Measurements from ENCODE around the gene B3GNT9. TPM values are rescaled to one million over a fixed set of nuclear protein-coding genes. Genes with fewer than 3 reads are reported as not detected.
A peak's percentile ranks its signal among the peaks of the same experiment; 100 is the strongest.

Gene B3GNT9
- total and polyA plus RNA-seq, 2 donors = 22.4 to 26.4 TPM

DNA sequence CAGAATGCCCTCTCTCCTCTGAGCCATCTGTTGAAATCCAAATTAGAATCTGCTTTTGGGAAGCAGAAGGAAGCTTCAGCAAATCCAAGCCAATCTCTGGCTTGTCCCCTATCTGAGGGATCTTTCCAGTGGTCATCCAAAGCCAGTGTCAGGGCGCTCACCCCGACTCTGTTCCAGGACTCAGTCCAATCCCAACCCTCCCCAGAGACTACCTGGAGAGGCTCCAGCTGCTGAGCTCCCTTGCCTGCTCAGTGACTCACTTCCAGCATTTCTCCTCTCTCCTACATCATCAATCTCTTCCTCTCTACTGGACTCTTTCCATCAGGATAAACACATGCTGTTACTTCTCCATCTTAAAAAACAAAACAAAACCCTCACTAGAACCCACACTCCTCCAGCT is 30.5 kb upstream of the B3GNT9 start:
- H3K4me1 ChIP-seq (ENCODE audit: insufficient read depth) = no peaks in the 10 kb centered on the region
- no peak overlapping the region for H3K4me3 ChIP-seq (ENCODE audit: low read depth, low read length)
- DNase-seq (ENCODE audit: extremely low spot score) = no peak
- H3K36me3 ChIP-seq (ENCODE audit: insufficient read depth) = no peaks in the 10 kb centered on the region
- H3K27ac ChIP-seq (ENCODE audit: low read depth) = no peak overlapping the region
- WGBS = 24% methylated on average over 2 of the region's 2 CpGs

DNA sequence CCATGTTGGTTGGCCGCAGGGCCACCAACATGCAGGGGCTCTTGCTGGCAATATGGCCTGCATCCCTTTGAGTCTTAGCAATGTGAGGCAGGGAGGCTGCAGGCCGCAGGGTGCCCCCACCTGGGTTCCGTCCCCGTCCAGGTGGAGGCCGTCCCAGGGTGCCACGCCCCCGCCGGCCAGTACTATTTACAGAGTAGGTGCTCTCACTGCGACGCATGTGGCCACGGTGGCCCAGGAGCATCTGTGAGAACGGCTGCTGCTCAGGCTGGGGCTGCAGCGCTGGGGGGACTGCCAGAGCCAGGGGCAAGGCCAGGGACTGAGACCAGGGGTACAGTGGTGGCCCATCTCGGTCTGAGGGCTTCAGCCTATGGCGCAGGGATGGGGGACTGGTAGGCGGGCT is 29.4 kb upstream of the B3GNT9 start:
- no peaks in the 10 kb centered on the region for H3K36me3 ChIP-seq (ENCODE audit: insufficient read depth)
- no peak overlapping the region for H3K4me3 ChIP-seq (ENCODE audit: low read depth, low read length)
- no peak for DNase-seq (ENCODE audit: extremely low spot score)
- H3K4me1 ChIP-seq (ENCODE audit: insufficient read depth) = no peaks in the 10 kb centered on the region
- H3K27ac ChIP-seq (ENCODE audit: low read depth) = no peak overlapping the region
- WGBS = 94% methylated on average over 16 of the region's 16 CpGs

DNA sequence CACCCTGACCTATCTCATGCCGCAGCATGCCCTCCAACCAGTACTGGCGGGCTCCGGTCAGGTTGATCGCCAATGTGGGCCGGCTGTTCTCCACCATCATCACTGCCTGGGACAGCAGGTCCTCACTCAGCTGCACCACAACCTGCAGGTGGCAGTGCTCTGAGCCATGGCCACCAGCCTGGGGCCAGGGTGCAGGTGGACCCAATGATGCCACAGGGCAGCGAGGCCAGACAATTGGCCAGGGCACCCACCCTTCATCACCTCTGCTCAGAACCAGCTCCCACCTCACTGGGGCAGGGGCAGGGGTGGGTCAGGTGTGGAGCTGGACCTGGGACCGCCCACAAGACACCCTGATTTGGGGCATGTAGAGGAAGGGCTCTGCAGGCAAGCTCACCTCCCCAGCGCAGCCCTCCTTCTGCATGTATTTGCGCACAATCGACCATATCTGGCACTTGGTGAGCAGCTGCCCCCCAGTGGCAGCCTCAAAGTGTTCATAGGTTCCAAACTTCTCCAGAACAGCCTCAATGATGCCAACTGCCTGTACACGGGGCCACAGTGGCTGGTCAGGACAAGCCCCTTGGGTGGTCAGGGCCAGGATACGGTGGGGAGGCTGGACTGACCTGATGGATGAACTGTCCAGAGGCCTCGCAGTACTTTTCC is 28.8 kb upstream of the B3GNT9 start:
- DNase-seq (ENCODE audit: extremely low spot score) = no peak
- H3K4me3 ChIP-seq (ENCODE audit: low read depth, low read length) = no peak overlapping the region
- H3K36me3 ChIP-seq (ENCODE audit: insufficient read depth) = no peaks in the 10 kb centered on the region
- no peaks in the 10 kb centered on the region for H3K4me1 ChIP-seq (ENCODE audit: insufficient read depth)
- no peak overlapping the region for H3K27ac ChIP-seq (ENCODE audit: low read depth)
- 91% methylated on average over 13 of the region's 13 CpGs for WGBS

DNA sequence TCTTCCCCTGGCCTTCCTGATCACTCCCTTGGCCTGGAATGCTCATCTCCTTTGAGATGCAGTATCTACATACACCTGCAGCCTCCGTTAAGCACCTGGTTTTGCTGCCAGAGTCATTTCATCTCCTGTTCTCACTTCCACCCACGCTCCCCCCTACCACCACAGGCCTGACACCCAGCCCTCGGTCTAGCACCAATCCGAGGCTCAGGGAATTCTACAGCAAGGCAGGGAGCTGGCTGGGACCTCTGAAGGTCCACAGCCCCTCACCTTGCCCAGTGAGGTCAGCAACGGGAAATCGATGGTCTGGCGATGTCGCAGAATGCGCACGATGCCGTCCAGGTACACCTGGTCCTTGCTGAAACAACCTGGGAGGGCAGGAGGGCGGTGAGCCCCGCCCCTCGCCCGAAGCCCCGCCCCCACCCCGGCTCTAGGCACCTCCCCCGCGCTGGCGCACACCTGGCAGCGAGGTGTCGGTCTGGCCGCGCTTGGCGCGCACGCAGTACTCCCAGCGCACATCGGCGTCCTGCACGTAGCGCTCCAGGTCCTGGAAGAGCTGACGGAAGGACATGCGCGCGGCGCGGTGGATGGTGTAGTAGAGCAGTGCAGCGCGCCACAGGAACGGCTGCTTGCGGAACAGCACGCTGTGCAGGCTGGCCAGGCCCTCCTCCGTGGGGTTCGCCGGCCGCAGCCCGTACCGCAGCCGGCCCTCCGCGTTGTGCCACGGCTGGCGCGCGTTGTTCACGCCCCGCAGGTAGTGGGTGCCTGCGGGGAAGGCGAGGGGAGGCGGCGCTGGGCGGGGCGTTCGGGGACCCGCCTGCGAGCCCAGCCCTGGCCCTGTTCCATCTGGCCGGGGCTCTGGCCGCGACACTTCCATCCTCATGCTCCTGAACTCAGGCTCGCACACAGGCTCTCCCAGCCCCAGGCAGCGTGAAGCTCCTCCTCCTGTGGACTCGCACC is 27.2 kb upstream of the B3GNT9 start:
- Histone ChIP-seq H3K36me3 (ENCODE audit: insufficient read depth) (no peaks in the 10 kb centered on the region), H3K4me3 (ENCODE audit: low read depth, low read length) (peak overlapping the region; percentile 37), H3K27ac (ENCODE audit: low read depth) (peak overlapping the region; percentile 54), H3K4me1 (ENCODE audit: insufficient read depth) (no peaks in the 10 kb centered on the region)
- DNase-seq (ENCODE audit: extremely low spot score) = no peak
- 5% methylated on average over 73 of the region's 73 CpGs for WGBS

DNA sequence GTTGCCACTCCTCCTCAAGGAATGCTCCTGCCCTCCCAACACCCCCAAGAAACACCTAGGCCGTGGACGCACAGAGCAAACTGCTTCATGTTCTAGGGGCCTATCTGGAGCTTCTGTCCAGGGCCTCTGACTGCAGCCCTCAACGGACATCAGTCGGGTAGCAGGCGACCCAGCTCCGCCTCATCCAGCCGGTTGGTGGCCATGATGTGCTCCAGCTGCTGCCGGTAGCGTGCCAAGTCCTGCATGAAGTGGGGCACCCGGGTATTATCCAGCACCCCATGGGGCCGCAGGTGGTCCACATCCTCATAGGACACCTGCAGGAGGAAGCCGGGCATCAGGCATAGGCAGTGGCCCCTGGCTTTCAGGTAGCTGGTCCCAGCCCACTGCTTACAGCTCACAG is 25.9 kb upstream of the B3GNT9 start:
- no peaks in the 10 kb centered on the region for H3K4me1 ChIP-seq (ENCODE audit: insufficient read depth)
- H3K27ac ChIP-seq (ENCODE audit: low read depth) = no peak overlapping the region
- DNase-seq (ENCODE audit: extremely low spot score) = no peak
- H3K4me3 ChIP-seq (ENCODE audit: low read depth, low read length) = no peak overlapping the region
- WGBS = 80% methylated on average over 12 of the region's 12 CpGs
- no peaks in the 10 kb centered on the region for H3K36me3 ChIP-seq (ENCODE audit: insufficient read depth)

DNA sequence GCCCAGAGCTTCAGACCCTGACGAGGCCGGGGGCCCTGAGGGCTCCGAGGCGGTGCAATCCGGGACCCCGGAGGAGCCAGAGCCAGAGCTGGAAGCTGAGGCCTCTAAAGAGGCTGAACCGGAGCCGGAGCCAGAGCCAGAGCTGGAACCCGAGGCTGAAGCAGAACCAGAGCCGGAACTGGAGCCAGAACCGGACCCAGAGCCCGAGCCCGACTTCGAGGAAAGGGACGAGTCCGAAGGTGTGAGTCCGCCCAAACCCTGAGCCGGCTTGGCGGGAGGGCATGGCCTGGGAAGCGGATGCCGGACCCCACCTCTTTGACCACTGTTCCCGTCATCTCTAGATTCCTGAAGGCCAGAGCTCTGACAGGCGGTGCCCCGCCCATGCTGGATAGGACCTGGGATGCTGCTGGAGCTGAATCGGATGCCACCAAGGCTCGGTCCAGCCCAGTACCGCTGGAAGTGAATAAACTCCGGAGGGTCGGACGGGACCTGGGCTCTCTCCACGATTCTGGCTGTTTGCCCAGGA is 24.0 kb upstream of the B3GNT9 start:
- 52% methylated on average over 31 of the region's 31 CpGs for WGBS
- Histone ChIP-seq H3K27ac (ENCODE audit: low read depth) (peak overlapping the region; percentile 40), H3K4me1 (ENCODE audit: insufficient read depth) (no peaks in the 10 kb centered on the region), H3K36me3 (ENCODE audit: insufficient read depth) (no peaks in the 10 kb centered on the region), H3K4me3 (ENCODE audit: low read depth, low read length) (peak overlapping the region; percentile 34)
- no peak for DNase-seq (ENCODE audit: extremely low spot score)

DNA sequence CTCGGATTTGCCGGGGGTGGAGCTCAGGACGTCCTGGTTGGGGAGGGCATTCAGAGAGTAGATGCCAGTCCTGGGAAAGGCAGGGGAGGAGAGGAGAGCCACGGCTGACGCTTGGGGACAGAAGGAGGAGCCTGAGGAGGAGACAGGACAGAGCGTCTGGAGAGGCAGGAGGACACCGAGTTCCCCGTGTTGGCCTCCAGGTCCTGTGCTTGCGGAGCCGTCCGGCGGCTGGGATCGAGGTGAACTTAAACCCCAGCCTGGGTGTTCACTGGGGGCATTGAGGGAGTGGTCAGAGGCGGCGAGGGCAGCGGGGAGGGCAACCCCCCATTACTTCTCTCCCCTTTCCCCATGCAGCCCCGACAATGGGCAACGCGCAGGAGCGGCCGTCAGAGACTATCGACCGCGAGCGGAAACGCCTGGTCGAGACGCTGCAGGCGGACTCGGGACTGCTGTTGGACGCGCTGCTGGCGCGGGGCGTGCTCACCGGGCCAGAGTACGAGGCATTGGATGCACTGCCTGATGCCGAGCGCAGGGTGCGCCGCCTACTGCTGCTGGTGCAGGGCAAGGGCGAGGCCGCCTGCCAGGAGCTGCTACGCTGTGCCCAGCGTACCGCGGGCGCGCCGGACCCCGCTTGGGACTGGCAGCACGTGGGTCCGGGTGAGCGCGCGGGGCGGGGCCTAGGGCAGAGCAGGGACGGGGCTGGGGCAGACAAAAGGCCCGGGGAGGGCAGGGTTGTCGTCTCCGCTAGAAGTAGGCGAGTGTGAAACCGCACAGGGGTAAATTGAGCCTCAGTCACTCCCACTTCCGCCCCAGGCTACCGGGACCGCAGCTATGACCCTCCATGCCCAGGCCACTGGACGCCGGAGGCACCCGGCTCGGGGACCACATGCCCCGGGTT is 23.3 kb upstream of the B3GNT9 start:
- Histone ChIP-seq H3K4me1 (ENCODE audit: insufficient read depth) (no peaks in the 10 kb centered on the region), H3K27ac (ENCODE audit: low read depth) (peak overlapping the region; percentile 66), H3K4me3 (ENCODE audit: low read depth, low read length) (peak overlapping the region; percentile 34), H3K36me3 (ENCODE audit: insufficient read depth) (no peaks in the 10 kb centered on the region)
- no peak for DNase-seq (ENCODE audit: extremely low spot score)
- 3% methylated on average over 71 of the region's 71 CpGs for WGBS

DNA sequence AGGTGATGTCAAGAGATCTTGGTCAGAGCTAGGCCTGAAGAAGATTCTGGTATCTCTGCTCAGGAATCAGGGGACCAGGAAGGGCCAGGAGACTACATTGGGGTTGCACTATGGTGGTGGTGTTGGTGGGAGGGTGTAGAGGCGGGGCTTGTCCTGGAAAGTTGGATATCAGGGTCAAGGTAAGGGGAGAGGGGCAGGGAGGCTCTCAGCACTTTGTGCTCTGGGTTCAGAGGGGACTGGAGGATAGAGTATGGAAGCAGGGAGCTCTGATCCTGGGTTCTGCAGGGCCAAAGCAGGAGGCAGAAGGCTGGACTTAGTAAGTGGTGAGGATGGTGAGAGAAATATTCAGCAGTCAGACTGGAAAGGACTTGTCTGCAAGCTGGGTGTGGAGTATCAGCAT is 22.5 kb upstream of the B3GNT9 start:
- H3K27ac ChIP-seq (ENCODE audit: low read depth) = peak overlapping the region; percentile 33
- H3K4me3 ChIP-seq (ENCODE audit: low read depth, low read length) = no peak overlapping the region
- no peaks in the 10 kb centered on the region for H3K4me1 ChIP-seq (ENCODE audit: insufficient read depth)
- 85% methylated on average over 1 of the region's 1 CpG for WGBS
- no peaks in the 10 kb centered on the region for H3K36me3 ChIP-seq (ENCODE audit: insufficient read depth)
- DNase-seq (ENCODE audit: extremely low spot score) = no peak

DNA sequence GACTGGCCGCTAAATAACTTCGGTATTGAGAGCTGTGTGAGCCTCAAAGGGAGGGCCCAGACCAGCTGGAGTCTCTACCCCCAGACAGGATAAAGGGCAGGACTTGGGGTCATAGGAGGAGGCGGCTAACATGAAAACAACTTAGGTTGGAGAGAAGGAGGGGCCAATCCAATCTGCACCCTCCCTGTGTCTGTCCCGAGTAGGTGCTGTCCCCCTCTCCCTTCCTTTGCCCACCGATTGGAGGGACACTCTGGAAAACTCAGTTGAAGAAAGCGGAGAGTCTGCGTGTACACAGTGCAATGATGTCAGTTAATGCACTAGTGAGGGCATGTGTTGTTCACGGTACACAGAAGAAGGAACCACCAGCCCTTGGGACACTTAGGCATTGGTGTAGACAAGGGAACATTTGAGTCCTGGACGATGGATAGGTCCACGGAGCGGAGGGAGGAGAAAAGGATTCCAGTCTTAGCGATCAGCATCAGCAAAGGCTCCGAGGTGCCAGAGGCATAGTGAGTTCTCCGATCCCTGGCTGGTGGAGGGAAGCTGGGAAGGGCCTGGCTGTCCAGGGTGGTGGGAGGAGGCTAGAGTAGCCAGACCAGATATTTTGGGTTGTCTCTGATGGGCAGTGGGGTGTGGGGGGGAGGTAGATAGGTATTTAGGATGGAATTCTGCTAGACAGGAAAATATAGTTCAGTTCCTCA is 20.3 kb upstream of the B3GNT9 start:
- H3K4me1 ChIP-seq (ENCODE audit: insufficient read depth) = no peaks in the 10 kb centered on the region
- WGBS = 36% methylated on average over 14 of the region's 14 CpGs
- H3K4me3 ChIP-seq (ENCODE audit: low read depth, low read length) = peak overlapping the region; percentile 43
- H3K36me3 ChIP-seq (ENCODE audit: insufficient read depth) = no peaks in the 10 kb centered on the region
- H3K27ac ChIP-seq (ENCODE audit: low read depth) = peak overlapping the region; percentile 69
- DNase-seq (ENCODE audit: extremely low spot score) = no peak

DNA sequence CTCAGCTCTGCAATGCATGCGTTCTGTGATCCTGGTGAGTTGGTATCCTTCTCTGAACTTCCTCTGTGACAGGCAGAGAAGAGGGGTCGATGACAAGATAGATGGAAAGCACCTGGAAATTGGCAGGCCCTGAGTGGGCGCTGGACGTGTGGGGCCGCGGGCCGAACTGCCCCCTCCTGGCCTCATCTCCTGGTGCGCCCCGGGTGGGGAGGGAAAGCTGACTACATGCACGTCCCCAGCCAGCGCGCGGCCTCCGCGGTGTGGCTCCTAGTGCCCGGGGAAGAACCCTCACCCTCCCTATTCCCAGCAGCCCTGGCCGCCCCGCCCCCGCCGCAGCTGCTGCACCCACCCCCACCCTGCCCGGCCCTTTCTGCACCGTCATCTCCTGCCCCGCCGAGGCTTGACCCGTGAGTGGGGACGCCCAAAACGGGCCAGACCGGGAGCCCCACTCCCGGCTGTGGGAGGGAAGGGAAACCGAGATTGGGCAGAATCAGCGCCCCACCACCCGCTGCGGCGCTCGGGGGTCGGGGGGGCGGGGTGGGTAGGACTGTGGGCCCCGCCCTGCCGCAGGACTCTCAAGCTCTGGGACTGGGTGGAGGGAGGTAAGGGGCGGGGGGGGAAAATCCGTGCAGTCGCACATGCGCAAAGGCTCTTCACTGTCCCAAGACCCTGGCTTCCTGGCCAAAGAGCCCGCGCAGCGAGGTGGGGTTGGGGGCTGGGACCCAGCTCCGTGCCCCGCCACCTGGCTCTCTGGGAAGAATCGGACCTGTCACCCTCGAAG is 19.6 kb upstream of the B3GNT9 start, which contains the start of gene NOL3:
Gene NOL3, plus strand, starts transcription at position 371 of the 781 bp plus-strand sequence.
- Histone ChIP-seq H3K4me1 (ENCODE audit: insufficient read depth) (no peaks in the 10 kb centered on the region), H3K27ac (ENCODE audit: low read depth) (peak within 1 kb of the TSS; percentile 69), H3K36me3 (ENCODE audit: insufficient read depth) (no peaks in the 10 kb centered on the region), H3K4me3 (ENCODE audit: low read depth, low read length) (peak within 1 kb of the TSS; percentile 43)
- no peak for DNase-seq (ENCODE audit: extremely low spot score)
- 1% methylated on average over 50 of the region's 50 CpGs for WGBS

DNA sequence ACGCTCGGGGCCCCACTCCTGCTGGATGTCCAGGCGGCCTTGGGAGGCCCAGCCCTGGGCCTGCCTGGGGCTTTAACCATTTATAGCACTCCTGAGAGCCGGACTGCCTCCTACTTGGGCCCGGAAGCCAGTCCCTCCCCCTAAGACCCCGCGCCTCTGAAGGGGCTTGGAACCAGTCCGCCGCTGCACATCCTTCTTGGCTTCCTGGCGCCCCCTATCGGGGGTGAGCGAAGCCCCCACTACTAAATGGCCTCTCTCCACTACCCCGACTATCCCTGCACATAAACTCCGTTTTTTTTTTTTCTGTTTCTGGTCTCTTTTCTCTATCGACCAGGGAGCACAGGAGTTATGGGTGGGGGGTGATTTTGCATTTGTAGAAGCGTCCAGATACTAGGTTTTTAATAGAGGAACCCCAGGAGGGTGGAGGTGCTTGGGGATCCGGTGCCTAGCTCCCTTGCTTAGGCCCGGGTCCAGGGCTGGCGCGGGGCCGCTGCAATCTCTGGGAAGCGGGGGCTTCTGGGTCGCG is 18.9 kb upstream of the B3GNT9 start:
- DNase-seq (ENCODE audit: extremely low spot score) = no peak
- no peaks in the 10 kb centered on the region for H3K4me1 ChIP-seq (ENCODE audit: insufficient read depth)

DNA sequence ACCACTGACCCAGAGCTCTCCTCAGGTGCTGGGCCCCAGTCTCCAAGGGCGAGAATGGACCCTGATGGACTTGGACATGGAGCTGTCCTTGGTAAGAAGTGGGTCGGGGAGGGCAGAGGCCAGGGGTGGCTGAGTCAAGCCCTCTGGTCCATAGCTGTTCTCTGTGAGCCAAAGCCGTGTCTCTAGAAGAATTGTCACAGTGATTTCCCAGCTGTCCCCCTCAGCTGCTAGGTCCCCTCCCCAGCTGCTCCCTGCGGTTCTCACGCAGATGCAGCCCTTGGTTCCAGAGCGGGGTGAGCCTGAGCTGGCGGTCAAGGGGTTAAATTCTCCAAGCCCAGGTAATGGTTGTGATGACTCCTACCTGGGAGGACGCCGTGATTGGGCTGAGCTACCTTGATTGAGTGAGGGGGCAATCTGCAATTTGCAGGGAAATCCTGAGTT is 18.2 kb upstream of the B3GNT9 start:
- Histone ChIP-seq H3K4me3 (ENCODE audit: low read depth, low read length) (no peak overlapping the region), H3K4me1 (ENCODE audit: insufficient read depth) (no peaks in the 10 kb centered on the region), H3K27ac (ENCODE audit: low read depth) (no peak overlapping the region), H3K36me3 (ENCODE audit: insufficient read depth) (no peaks in the 10 kb centered on the region)
- DNase-seq (ENCODE audit: extremely low spot score) = no peak
- 58% methylated on average over 9 of the region's 9 CpGs for WGBS

More for the DNA sequence above, 18.9 kb upstream of the B3GNT9 start:
- Histone ChIP-seq H3K27ac (ENCODE audit: low read depth) (no peak overlapping the region), H3K4me3 (ENCODE audit: low read depth, low read length) (peak overlapping the region; percentile 43), H3K36me3 (ENCODE audit: insufficient read depth) (no peaks in the 10 kb centered on the region)
- WGBS = 4% methylated on average over 24 of the region's 24 CpGs
